Body of pancreas (tissue), 4 donors: ENCODE results near the gene TXLNA.

Experiments
- CTCF ChIP-seq, 7 experiments: fragments of 450-650 bp in 4 of 7; fragments of 200-600 bp in 3 of 7; sonication (generic) in 3 of 7; IDR thresholded peaks; one replicate each; pipeline ENCODE4 v1.5.1; 2016 to 2019; ENCODE audit warnings: antibody characterized with exemption in 7 of 7
- POLR2A ChIP-seq, 3 donors: fragments of 450-650 bp; IDR thresholded peaks; one replicate each; pipeline ENCODE4 v1.6.1; 2016; ENCODE audit warnings: antibody characterized with exemption in 3 of 3, mild to moderate bottlenecking in 2 of 3

GRCh38 chr1:32240140-32240951 is 60.9 kb downstream of the TXLNA start:
- TF ChIP-seq POLR2A (IDR thresholded peaks at IDR 0.05) (peak; percentile 91 to 93 (median 92)), CTCF (IDR thresholded peaks at IDR 0.05) (peak in 6 of 7 experiments; percentile 5 to 54 (median 38))
